Neural progenitor cell (in vitro differentiated cells): ENCODE results near the gene IQCH. TPM values are rescaled to one million over a fixed set of nuclear protein-coding genes. Genes with fewer than 3 reads are reported as not detected.

ENCODE experiments used
- DNase-seq: peaks from one replicate; pipeline ENCODE4 v3.0.0-alpha.2; 2016; ENCODE audit warnings: low spot score
- H2AFZ ChIP-seq: fragments of 200-600 bp; sonication (generic); replicated peaks from 2 replicates; pipeline ENCODE4 v1.6.1; 2016; ENCODE audit warnings: antibody characterized with exemption
- H3F3A ChIP-seq: fragments of 200-600 bp; sonication (generic); 2 replicates; pipeline ENCODE4 v1.6.1; 2016; ENCODE audit warnings: antibody characterized with exemption, low read depth
- H3K27ac ChIP-seq: fragments of 200-600 bp; sonication (generic); 2 replicates; pipeline ENCODE4 v1.5.1; 2016; ENCODE audit warnings: mild to moderate bottlenecking
- H3K27me3 ChIP-seq: fragments of 200-600 bp; sonication (generic); 2 replicates; pipeline ENCODE4 v1.6.1; 2016; ENCODE audit warnings: mild to moderate bottlenecking, moderate library complexity
- H3K36me3 ChIP-seq: fragments of 200-600 bp; sonication (generic); 2 replicates; pipeline ENCODE4 v1.5.1; 2016
- H3K4me1 ChIP-seq: fragments of 200-600 bp; sonication (generic); 2 replicates; pipeline ENCODE4 v1.6.1; 2016; ENCODE audit warnings: mixed run types
- H3K4me2 ChIP-seq: fragments of 200-600 bp; sonication (generic); 2 replicates; pipeline ENCODE4 v1.6.1; 2016
- H3K4me3 ChIP-seq: fragments of 200-600 bp; sonication (generic); 2 replicates; pipeline ENCODE4 v1.5.1; 2016
- H3K79me2 ChIP-seq: fragments of 200-600 bp; sonication (generic); 2 replicates; pipeline ENCODE4 v1.6.1; 2016; ENCODE audit warnings: low read depth
- H3K9ac ChIP-seq: fragments of 200-600 bp; sonication (generic); 2 replicates; pipeline ENCODE4 v1.6.1; 2016
- H3K9me3 ChIP-seq: fragments of 200-600 bp; sonication (generic); 2 replicates; pipeline ENCODE4 v1.5.1; 2016; ENCODE audit warnings: low read depth
- H4K20me1 ChIP-seq: fragments of 200-600 bp; sonication (generic); 2 replicates; pipeline ENCODE4 v1.6.1; 2016; ENCODE audit warnings: low read depth
- H3K27ac Mint-ChIP-seq: 3 replicates; pipeline ENCODE4 v1.8.0; 2021; ENCODE audit warnings: mixed read lengths
- H3K27me3 Mint-ChIP-seq: 2 replicates; pipeline ENCODE4 v1.8.0; 2022; ENCODE audit warnings: low read depth, mild to moderate bottlenecking, inconsistent platforms, moderate library complexity, mixed read lengths; ENCODE audit not compliant: insufficient read depth
- H3K36me3 Mint-ChIP-seq: 3 replicates; pipeline ENCODE4 v1.8.0; 2021; ENCODE audit warnings: mixed read lengths
- H3K4me1 Mint-ChIP-seq: 3 replicates; pipeline ENCODE4 v1.8.0; 2021; ENCODE audit warnings: mixed read lengths
- H3K4me3 Mint-ChIP-seq: 3 replicates; pipeline ENCODE4 v1.8.0; 2021; ENCODE audit warnings: mild to moderate bottlenecking, moderate library complexity, mixed read lengths
- H3K9me3 Mint-ChIP-seq: 3 replicates; pipeline ENCODE4 v1.8.0; 2020; ENCODE audit warnings: mixed read lengths
- EZH2 ChIP-seq: fragments of 200-600 bp; sonication (generic); IDR thresholded peaks from 2 replicates; pipeline ENCODE4 v1.6.1; 2017; ENCODE audit warnings: antibody characterized with exemption, mild to moderate bottlenecking, moderate library complexity
- EZH2phosphoT487 ChIP-seq: fragments of 200-600 bp; sonication (generic); IDR thresholded peaks from 2 replicates; pipeline ENCODE4 v1.6.1; 2017; ENCODE audit warnings: antibody characterized with exemption
- total RNA-seq: library from RNA; depleted of rRNA; stranded (reverse); fragments of >200 nt; gene quantifications from 2 replicates; pipeline ENCODE4 v1.2.3, GENCODE V29; 2015; ENCODE audit warnings: low replicate concordance
- TF ChIP-seq, protein P1 (sequence below): fragments of 200-600 bp; sonication (generic); IDR thresholded peaks from 2 replicates; pipeline ENCODE4 v1.5.1; 2017; ENCODE audit warnings: antibody characterized with exemption, mild to moderate bottlenecking

The IQCH gene
- total RNA-seq, 1 donor from 2014 or later = 21.0 TPM

DNA sequence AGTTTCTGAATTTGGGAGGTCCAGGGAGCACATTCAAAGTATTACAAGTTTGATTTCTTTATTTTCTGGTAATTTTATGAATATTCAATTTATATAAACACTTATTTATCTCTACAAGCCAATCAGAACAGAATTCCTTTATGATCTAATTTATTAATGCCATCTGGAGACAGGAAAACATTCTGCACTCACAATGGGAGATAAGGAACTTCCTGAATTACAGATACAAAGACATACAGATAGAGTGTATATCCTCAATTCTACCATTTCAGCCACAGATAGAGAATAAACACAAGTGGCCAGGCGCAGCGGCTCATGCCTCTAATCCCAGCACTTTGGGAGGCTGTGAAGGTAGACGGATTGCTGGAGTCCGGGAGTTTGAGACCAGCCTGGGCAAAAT, 86.0 kb downstream of the IQCH start:
- Mint-ChIP-seq H3K36me3 (peaks cover 7% of the 10 kb centered on the region), H3K4me3 (no peak overlapping the region), H3K27ac (no peak overlapping the region), H3K27me3 (no peaks in the 10 kb centered on the region), H3K9me3 (peaks cover 7% of the 10 kb centered on the region), H3K4me1 (no peaks in the 10 kb centered on the region)
- no peaks in the 10 kb centered on the region for H3K79me2 ChIP-seq
- no peak overlapping the region for H3K27ac ChIP-seq
- no peaks in the 10 kb centered on the region for H4K20me1 ChIP-seq
- H3K4me1 ChIP-seq = no peaks in the 10 kb centered on the region
- H3K4me2 ChIP-seq = no peak overlapping the region
- H3K27me3 ChIP-seq = no peaks in the 10 kb centered on the region
- H3K36me3 ChIP-seq = no peaks in the 10 kb centered on the region
- no peaks in the 10 kb centered on the region for H3F3A ChIP-seq
- no peak overlapping the region for H3K9ac ChIP-seq
- DNase-seq = no peak
- TF ChIP-seq, protein P1, sequence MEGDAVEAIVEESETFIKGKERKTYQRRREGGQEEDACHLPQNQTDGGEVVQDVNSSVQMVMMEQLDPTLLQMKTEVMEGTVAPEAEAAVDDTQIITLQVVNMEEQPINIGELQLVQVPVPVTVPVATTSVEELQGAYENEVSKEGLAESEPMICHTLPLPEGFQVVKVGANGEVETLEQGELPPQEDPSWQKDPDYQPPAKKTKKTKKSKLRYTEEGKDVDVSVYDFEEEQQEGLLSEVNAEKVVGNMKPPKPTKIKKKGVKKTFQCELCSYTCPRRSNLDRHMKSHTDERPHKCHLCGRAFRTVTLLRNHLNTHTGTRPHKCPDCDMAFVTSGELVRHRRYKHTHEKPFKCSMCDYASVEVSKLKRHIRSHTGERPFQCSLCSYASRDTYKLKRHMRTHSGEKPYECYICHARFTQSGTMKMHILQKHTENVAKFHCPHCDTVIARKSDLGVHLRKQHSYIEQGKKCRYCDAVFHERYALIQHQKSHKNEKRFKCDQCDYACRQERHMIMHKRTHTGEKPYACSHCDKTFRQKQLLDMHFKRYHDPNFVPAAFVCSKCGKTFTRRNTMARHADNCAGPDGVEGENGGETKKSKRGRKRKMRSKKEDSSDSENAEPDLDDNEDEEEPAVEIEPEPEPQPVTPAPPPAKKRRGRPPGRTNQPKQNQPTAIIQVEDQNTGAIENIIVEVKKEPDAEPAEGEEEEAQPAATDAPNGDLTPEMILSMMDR = no peak
- TF ChIP-seq EZH2phosphoT487 (no peak), EZH2 (no peak)
- no peaks in the 10 kb centered on the region for H3K9me3 ChIP-seq
- H2AFZ ChIP-seq = no peak overlapping the region
- no peak overlapping the region for H3K4me3 ChIP-seq

DNA sequence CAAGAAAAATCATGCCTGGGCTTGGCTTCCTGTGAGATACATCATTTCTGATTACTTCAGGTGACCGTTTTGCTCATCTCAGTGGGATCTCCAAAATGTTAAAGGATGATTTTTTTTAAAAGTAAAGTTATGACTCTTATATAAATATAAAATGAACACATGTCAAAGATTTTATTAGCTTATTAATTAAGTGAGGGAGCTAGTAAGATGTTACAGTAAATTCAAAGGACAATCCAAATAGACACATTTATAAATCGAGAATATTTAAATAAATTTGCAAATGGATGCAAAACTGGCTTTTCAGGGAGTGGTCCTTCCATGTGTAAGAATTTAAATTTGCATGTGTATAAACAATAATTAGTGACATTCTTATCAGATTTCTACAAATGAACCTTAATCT, 87.0 kb downstream of the IQCH start:
- Mint-ChIP-seq H3K36me3 (peaks cover 7% of the 10 kb centered on the region), H3K4me1 (no peaks in the 10 kb centered on the region), H3K9me3 (peaks cover 7% of the 10 kb centered on the region), H3K27ac (no peak overlapping the region), H3K4me3 (no peak overlapping the region), H3K27me3 (no peaks in the 10 kb centered on the region)
- no peak overlapping the region for H3K27ac ChIP-seq
- no peak overlapping the region for H3K4me3 ChIP-seq
- no peak for TF ChIP-seq EZH2phosphoT487
- no peak for TF ChIP-seq EZH2
- TF ChIP-seq, protein P1 = no peak
- no peaks in the 10 kb centered on the region for H3F3A ChIP-seq
- H3K9me3 ChIP-seq = no peaks in the 10 kb centered on the region
- H3K79me2 ChIP-seq = no peaks in the 10 kb centered on the region
- no peaks in the 10 kb centered on the region for H3K27me3 ChIP-seq
- no peaks in the 10 kb centered on the region for H4K20me1 ChIP-seq
- no peaks in the 10 kb centered on the region for H3K36me3 ChIP-seq
- H3K4me2 ChIP-seq = no peak overlapping the region
- H3K9ac ChIP-seq = no peak overlapping the region
- DNase-seq = no peak
- H3K4me1 ChIP-seq = no peaks in the 10 kb centered on the region
- no peak overlapping the region for H2AFZ ChIP-seq

DNA sequence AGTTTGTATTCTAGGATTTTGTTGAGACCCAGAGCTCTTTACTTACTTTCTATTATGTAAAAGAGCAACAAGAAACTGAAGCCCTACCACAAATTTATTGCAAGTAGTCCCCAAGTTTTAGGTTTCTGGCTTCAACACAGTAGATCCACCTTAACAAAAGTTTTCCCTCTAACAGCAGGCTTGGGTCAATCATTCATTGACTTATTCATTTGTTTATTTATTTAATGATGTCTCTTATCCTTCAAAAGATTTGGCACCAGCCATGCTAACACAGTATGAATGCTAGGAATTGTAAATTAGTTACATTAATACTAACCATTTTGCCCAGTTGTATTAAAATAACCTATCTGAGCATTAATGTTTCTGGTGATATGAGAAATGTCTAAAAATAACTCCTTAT, 88.6 kb downstream of the IQCH start:
- Histone ChIP-seq H3K4me2 (no peak overlapping the region), H3K36me3 (peaks cover 4% of the 10 kb centered on the region), H3K27me3 (no peaks in the 10 kb centered on the region), H3K4me3 (no peak overlapping the region), H3K79me2 (no peaks in the 10 kb centered on the region), H3K9me3 (no peaks in the 10 kb centered on the region), H3K27ac (no peak overlapping the region), H3K9ac (no peak overlapping the region), H3F3A (no peaks in the 10 kb centered on the region), H4K20me1 (no peaks in the 10 kb centered on the region), H3K4me1 (no peaks in the 10 kb centered on the region), H2AFZ (no peak overlapping the region)
- H3K9me3 Mint-ChIP-seq = peaks cover 14% of the 10 kb centered on the region
- TF ChIP-seq EZH2 = no peak
- TF ChIP-seq, protein P1 = no peak
- no peak for TF ChIP-seq EZH2phosphoT487
- peaks cover 13% of the 10 kb centered on the region for H3K36me3 Mint-ChIP-seq
- no peak overlapping the region for H3K4me3 Mint-ChIP-seq
- no peaks in the 10 kb centered on the region for H3K27me3 Mint-ChIP-seq
- no peaks in the 10 kb centered on the region for H3K4me1 Mint-ChIP-seq
- no peak for DNase-seq
- no peak overlapping the region for H3K27ac Mint-ChIP-seq

DNA sequence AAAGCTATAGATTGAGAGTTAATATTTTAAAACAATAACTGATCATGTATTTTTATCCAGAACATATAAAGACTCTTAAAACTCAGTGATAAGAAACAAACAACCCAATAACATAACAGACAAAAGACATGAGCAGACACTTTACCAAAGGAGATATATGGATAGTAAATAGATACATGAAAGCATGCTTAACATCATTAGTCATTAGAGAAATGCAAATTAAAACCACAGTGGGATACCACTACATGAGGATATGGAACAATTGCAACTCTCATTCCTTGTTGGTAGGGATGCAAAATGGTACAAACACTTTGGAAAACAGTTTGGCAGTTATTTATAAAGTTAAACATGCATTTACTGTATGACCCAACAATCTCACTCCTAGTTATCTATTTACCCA, 95.0 kb downstream of the IQCH start:
- no peaks in the 10 kb centered on the region for H3K79me2 ChIP-seq
- DNase-seq = no peak
- no peaks in the 10 kb centered on the region for H4K20me1 ChIP-seq
- Mint-ChIP-seq H3K27ac (no peak overlapping the region), H3K27me3 (no peaks in the 10 kb centered on the region), H3K36me3 (peaks cover 21% of the 10 kb centered on the region), H3K9me3 (peaks cover 32% of the 10 kb centered on the region), H3K4me1 (no peaks in the 10 kb centered on the region), H3K4me3 (no peak overlapping the region)
- no peak overlapping the region for H2AFZ ChIP-seq
- no peak overlapping the region for H3K9ac ChIP-seq
- TF ChIP-seq, protein P1 = no peak
- no peak for TF ChIP-seq EZH2
- TF ChIP-seq EZH2phosphoT487 = no peak
- H3K27me3 ChIP-seq = no peaks in the 10 kb centered on the region
- no peak overlapping the region for H3K4me2 ChIP-seq
- no peak overlapping the region for H3K27ac ChIP-seq
- no peaks in the 10 kb centered on the region for H3F3A ChIP-seq
- H3K9me3 ChIP-seq = no peaks in the 10 kb centered on the region
- H3K4me3 ChIP-seq = no peak overlapping the region
- peaks cover 4% of the 10 kb centered on the region for H3K36me3 ChIP-seq
- no peaks in the 10 kb centered on the region for H3K4me1 ChIP-seq
